CD4-positive, CD25-positive, alpha-beta regulatory T cell (primary cell): Measurements from ENCODE around the gene BRCA1. TPM values are rescaled to one million over a fixed set of nuclear protein-coding genes. Genes with fewer than 3 reads are reported as not detected.
"Not testable (repeated sequence)": the region's sequence is repeated elsewhere in the genome, so short reads cannot be mapped to it uniquely, and the experiment has no call there.

ENCODE experiments used
- ATAC-seq, 2 donors: fragments of 150-1000 bp; cut with Tn5 transposase; one replicate each; pipeline ENCODE4 v1.10.0; 2021; ENCODE audit warnings: low read depth in 2 of 2, moderate number of reproducible peaks in 2 of 2, moderate library complexity in 1 of 2
- DNase-seq, 3 donors: peaks; one replicate each; pipeline versions ENCODE4 v3.0.0 to v3.0.0-alpha.2; 2012 to 2022; ENCODE audit warnings: mixed read lengths in 1 of 3
- H3K27ac ChIP-seq: one replicate; pipeline ENCODE4 v1.7.0; 2013; ENCODE audit warnings: mild to moderate bottlenecking, low read length; ENCODE audit not compliant: insufficient read depth, poor library complexity, severe bottlenecking
- H3K27me3 ChIP-seq: one replicate; pipeline ENCODE4 v1.7.0; 2013; ENCODE audit warnings: low read length; ENCODE audit not compliant: control insufficient read depth, insufficient read depth
- H3K36me3 ChIP-seq: one replicate; pipeline ENCODE4 v1.7.0; 2013; ENCODE audit warnings: mild to moderate bottlenecking, low read length, moderate library complexity; ENCODE audit not compliant: control insufficient read depth, insufficient read depth
- H3K4me1 ChIP-seq: 2 replicates; pipeline ENCODE4 v1.7.0; 2013; ENCODE audit warnings: mild to moderate bottlenecking, low read length; ENCODE audit not compliant: insufficient read depth, control insufficient read depth, poor library complexity, severe bottlenecking
- H3K4me3 ChIP-seq: one replicate; pipeline ENCODE4 v1.7.0; 2013; ENCODE audit warnings: low read depth, mild to moderate bottlenecking, low read length, moderate library complexity
- H3K9me3 ChIP-seq, 2 experiments: 1 replicate in 1 of 2; 2 replicates in 1 of 2; pipeline ENCODE4 v1.7.0; 2013; ENCODE audit warnings: low read length in 2 of 2, mild to moderate bottlenecking in 1 of 2, moderate library complexity in 1 of 2; ENCODE audit not compliant: control insufficient read depth in 2 of 2
- H3K27ac Mint-ChIP-seq, 3 donors: one replicate each; pipeline ENCODE4 v1.8.0; 2020 to 2022; ENCODE audit warnings: mild to moderate bottlenecking in 3 of 3, mixed read lengths in 3 of 3, moderate library complexity in 2 of 3
- H3K27me3 Mint-ChIP-seq: one replicate; pipeline ENCODE4 v1.8.0; 2022; ENCODE audit warnings: mild to moderate bottlenecking, mixed read lengths
- H3K36me3 Mint-ChIP-seq: one replicate; pipeline ENCODE4 v1.8.0; 2020; ENCODE audit warnings: mixed read lengths
- H3K4me1 Mint-ChIP-seq, 4 donors: one replicate each; pipeline ENCODE4 v1.8.0; 2020 to 2022; ENCODE audit warnings: mixed read lengths in 4 of 4, mild to moderate bottlenecking in 1 of 4
- H3K4me3 Mint-ChIP-seq, 4 donors: one replicate each; pipeline ENCODE4 v1.8.0; 2020 to 2022; ENCODE audit warnings: mild to moderate bottlenecking in 4 of 4, mixed read lengths in 4 of 4, moderate library complexity in 3 of 4
- H3K9me3 Mint-ChIP-seq, 7 donors: one replicate each; pipeline ENCODE4 v1.8.0; 2020 to 2022; ENCODE audit warnings: mixed read lengths in 7 of 7, mild to moderate bottlenecking in 3 of 7, moderate library complexity in 2 of 7
- polyA plus RNA-seq, 4 donors: library from polyadenylated mRNA; unstranded; fragments of 300-500 nt; fragmentation: Illumina TruSeq; gene quantifications; one replicate each; pipeline ENCODE4 v1.2.3, GENCODE V29; 2021
- total RNA-seq: library from RNA; stranded (reverse); gene quantifications from one replicate; pipeline ENCODE4 v1.2.3, GENCODE V29; 2022

BRCA1 gene
- total and polyA plus RNA-seq, 5 donors from 2014 or later: 1.0 to 5.7 (median 1.8) TPM

DNA sequence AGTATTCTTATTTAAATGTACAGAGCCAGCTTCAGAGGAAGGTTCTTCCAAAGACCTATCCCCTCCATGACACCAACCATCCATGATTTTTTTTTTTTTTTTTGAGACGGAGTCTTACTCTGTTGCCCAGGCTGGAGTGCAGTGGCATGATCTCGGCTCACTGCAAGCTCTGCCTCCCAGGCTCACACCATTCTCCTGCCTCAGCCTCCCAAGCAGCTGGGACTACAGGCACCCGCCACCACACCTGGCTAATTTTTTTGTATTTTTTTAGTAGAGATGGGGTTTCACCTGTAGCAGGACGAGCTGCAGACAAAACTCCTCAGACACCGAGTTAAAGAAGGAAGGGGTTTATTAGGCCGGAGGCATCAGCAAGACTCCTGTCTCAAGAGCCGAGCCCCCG, 34.8 kb upstream of the BRCA1 start:
- not testable (repeated sequence) for H3K9me3 Mint-ChIP-seq, H3K27ac Mint-ChIP-seq, H3K4me1 ChIP-seq, H3K27ac ChIP-seq, H3K4me3 ChIP-seq, DNase-seq, H3K27me3 ChIP-seq, H3K27me3 Mint-ChIP-seq, H3K4me1 Mint-ChIP-seq, H3K9me3 ChIP-seq, ATAC-seq, H3K4me3 Mint-ChIP-seq, H3K36me3 ChIP-seq
- H3K36me3 Mint-ChIP-seq: peaks cover 13% of the 10 kb centered on the region

GRCh38 chr17:43159232-43159631, 34.1 kb upstream of the BRCA1 start:
- not testable (repeated sequence) for H3K36me3 ChIP-seq, H3K27me3 ChIP-seq, H3K27me3 Mint-ChIP-seq, H3K4me3 ChIP-seq, H3K4me1 Mint-ChIP-seq, H3K9me3 ChIP-seq, H3K27ac Mint-ChIP-seq, H3K27ac ChIP-seq, H3K4me1 ChIP-seq, DNase-seq, H3K9me3 Mint-ChIP-seq, ATAC-seq, H3K4me3 Mint-ChIP-seq
- H3K36me3 Mint-ChIP-seq: peaks cover 14% of the 10 kb centered on the region

GRCh38 chr17:43155666-43156065, 30.5 kb upstream of the BRCA1 start:
- H3K27ac ChIP-seq: no peak overlapping the region
- no peak overlapping the region for H3K27ac Mint-ChIP-seq
- peaks cover 0 to 6% (median 0%) of the 10 kb centered on the region in 7 donors for H3K9me3 Mint-ChIP-seq
- H3K36me3 ChIP-seq: peaks cover 3% of the 10 kb centered on the region
- H3K4me3 ChIP-seq: no peak overlapping the region
- H3K4me1 ChIP-seq: no peaks in the 10 kb centered on the region
- H3K4me3 Mint-ChIP-seq: no peak overlapping the region
- H3K36me3 Mint-ChIP-seq: peaks cover 16% of the 10 kb centered on the region
- H3K27me3 ChIP-seq: no peaks in the 10 kb centered on the region
- H3K27me3 Mint-ChIP-seq: no peaks in the 10 kb centered on the region
- H3K4me1 Mint-ChIP-seq: peaks cover 0 to 4% (median 0%) of the 10 kb centered on the region in 4 donors
- DNase-seq (no peak), ATAC-seq (no peak)
- H3K9me3 ChIP-seq: no peaks in the 10 kb centered on the region

DNA sequence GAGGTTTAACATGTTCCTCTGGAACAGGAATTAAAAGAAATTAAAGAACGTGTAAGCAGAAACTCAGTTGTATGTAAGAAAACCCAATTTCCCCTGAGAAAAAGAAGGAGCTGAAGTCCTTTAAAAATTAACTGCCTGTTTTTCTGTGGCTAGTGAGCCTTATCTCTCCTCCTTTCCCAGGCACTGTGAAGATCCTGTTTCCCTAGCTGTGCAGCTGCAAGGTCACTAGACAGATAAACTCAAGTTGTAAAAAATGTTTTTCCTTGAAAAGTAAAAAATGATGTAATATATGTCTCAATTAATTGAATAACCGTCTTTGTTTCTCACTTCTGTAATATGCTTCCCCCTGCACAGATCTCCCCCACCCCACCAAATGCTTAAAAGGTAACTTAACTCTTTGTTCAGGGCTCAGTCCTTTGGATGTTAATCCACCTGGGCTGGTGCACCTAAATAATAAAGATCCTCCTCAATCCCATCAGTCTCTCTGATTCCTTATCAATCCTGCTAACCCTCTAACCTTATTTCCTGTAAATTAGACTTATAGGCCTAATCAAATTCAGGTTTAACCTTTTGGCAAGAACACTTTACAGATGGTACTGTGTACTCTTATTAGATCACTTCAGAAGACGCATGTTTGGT, 28.2 kb upstream of the BRCA1 start:
- not testable (repeated sequence) for H3K36me3 ChIP-seq, H3K9me3 ChIP-seq, H3K4me3 ChIP-seq, H3K4me1 ChIP-seq, H3K27ac ChIP-seq, H3K27me3 ChIP-seq, DNase-seq, H3K9me3 Mint-ChIP-seq, H3K4me3 Mint-ChIP-seq, ATAC-seq, H3K27me3 Mint-ChIP-seq, H3K27ac Mint-ChIP-seq, H3K4me1 Mint-ChIP-seq
- peaks cover 12% of the 10 kb centered on the region for H3K36me3 Mint-ChIP-seq

DNA sequence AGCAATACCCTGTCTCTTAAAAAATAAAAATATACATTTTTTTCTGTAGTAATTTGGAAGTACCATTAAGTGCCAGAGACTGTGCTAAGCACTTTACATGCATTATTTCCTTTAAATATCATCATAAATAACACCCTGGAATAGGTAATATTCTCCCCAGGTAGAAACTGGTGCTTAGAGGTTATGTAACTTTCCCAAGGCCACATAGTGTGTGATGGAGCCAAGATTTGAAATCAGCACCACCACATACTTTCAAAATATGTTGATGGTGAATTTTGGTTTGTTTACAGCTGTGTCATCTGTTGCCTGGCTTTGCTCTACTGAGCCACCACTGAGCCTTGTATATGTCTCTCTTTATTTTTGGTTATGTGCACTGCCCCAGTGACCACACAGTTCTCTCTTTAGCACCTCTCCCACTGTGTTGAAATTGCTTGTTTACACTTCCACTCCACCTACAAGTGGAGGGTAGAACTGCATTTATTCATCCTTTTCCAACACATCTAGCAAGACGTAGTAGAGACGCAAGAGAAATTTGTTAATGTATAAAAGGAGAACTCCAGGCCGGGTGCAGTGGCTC, 26.8 kb upstream of the BRCA1 start:
- H3K27me3 ChIP-seq: no peaks in the 10 kb centered on the region
- Mint-ChIP-seq H3K27me3 (no peaks in the 10 kb centered on the region), H3K36me3 (peaks cover 12% of the 10 kb centered on the region), H3K27ac (no peak overlapping the region), H3K9me3 (peaks cover 0 to 6% (median 0%) of the 10 kb centered on the region in 7 donors), H3K4me3 (no peak overlapping the region), H3K4me1 (no peaks in the 10 kb centered on the region)
- H3K36me3 ChIP-seq: peaks cover 3% of the 10 kb centered on the region
- no peaks in the 10 kb centered on the region for H3K4me1 ChIP-seq
- no peak overlapping the region for H3K27ac ChIP-seq
- no peaks in the 10 kb centered on the region for H3K9me3 ChIP-seq
- no peak for ATAC-seq
- H3K4me3 ChIP-seq: no peak overlapping the region
- DNase-seq: no peak

GRCh38 chr17:43146649-43147048, 21.5 kb upstream of the BRCA1 start:
- H3K27ac Mint-ChIP-seq: no peak overlapping the region
- peaks cover 9% of the 10 kb centered on the region for H3K36me3 Mint-ChIP-seq
- no peaks in the 10 kb centered on the region for H3K9me3 ChIP-seq
- no peak overlapping the region for H3K4me3 ChIP-seq
- no peak overlapping the region for H3K4me3 Mint-ChIP-seq
- H3K9me3 Mint-ChIP-seq: no peaks in the 10 kb centered on the region
- no peaks in the 10 kb centered on the region for H3K4me1 ChIP-seq
- no peak overlapping the region for H3K27ac ChIP-seq
- no peak for ATAC-seq
- DNase-seq: no peak
- no peaks in the 10 kb centered on the region for H3K36me3 ChIP-seq
- no peaks in the 10 kb centered on the region for H3K4me1 Mint-ChIP-seq
- no peaks in the 10 kb centered on the region for H3K27me3 ChIP-seq
- H3K27me3 Mint-ChIP-seq: no peaks in the 10 kb centered on the region

- no peak for DNase-seq
- ATAC-seq: no peak
- Mint-ChIP-seq H3K27ac (no peak overlapping the region), H3K36me3 (peaks cover 18% of the 10 kb centered on the region), H3K27me3 (no peaks in the 10 kb centered on the region), H3K9me3 (no peaks in the 10 kb centered on the region), H3K4me1 (peaks cover 0 to 2% (median 0%) of the 10 kb centered on the region in 4 donors), H3K4me3 (no peak overlapping the region)
- no peaks in the 10 kb centered on the region for H3K4me1 ChIP-seq
- H3K36me3 ChIP-seq: no peaks in the 10 kb centered on the region
- H3K4me3 ChIP-seq: no peak overlapping the region
- no peaks in the 10 kb centered on the region for H3K9me3 ChIP-seq
- H3K27ac ChIP-seq: no peak overlapping the region
- H3K27me3 ChIP-seq: no peaks in the 10 kb centered on the region
Observed at GRCh38 chr17:43143201-43143600, 18.0 kb upstream of the BRCA1 start.

- Mint-ChIP-seq H3K36me3 (peaks cover 18% of the 10 kb centered on the region), H3K27ac (no peak overlapping the region), H3K9me3 (no peaks in the 10 kb centered on the region), H3K27me3 (no peaks in the 10 kb centered on the region), H3K4me1 (peaks cover 0 to 2% (median 0%) of the 10 kb centered on the region in 4 donors), H3K4me3 (no peak overlapping the region)
- DNase-seq (no peak), ATAC-seq (no peak)
- no peaks in the 10 kb centered on the region for H3K4me1 ChIP-seq
- no peaks in the 10 kb centered on the region for H3K27me3 ChIP-seq
- H3K27ac ChIP-seq: no peak overlapping the region
- no peak overlapping the region for H3K4me3 ChIP-seq
- no peaks in the 10 kb centered on the region for H3K9me3 ChIP-seq
- no peaks in the 10 kb centered on the region for H3K36me3 ChIP-seq
Observed at GRCh38 chr17:43142153-43142552, 17.0 kb upstream of the BRCA1 start.
